Coronary artery (tissue), 2 donors: ENCODE data around the gene MTUS2.

Experiments used
- DNase-seq: peaks from one replicate; pipeline ENCODE4 v3.0.0-alpha.2; 2017; ENCODE audit warnings: low spot score
- H3K27ac ChIP-seq, 2 donors: fragments of 200-600 bp; sonication (generic); one replicate each; pipeline ENCODE4 v1.5.1; 2016 to 2019
- H3K4me3 ChIP-seq: fragments of 200-600 bp; sonication (generic); 2 replicates; pipeline ENCODE4 v1.5.1; 2016; ENCODE audit warnings: mild to moderate bottlenecking, moderate library complexity
- TF ChIP-seq, protein P1 (sequence below): fragments of 200-600 bp; sonication (generic); IDR thresholded peaks from one replicate; pipeline ENCODE4 v1.5.1; 2019; ENCODE audit warnings: antibody characterized with exemption

The MTUS2 gene

DNA sequence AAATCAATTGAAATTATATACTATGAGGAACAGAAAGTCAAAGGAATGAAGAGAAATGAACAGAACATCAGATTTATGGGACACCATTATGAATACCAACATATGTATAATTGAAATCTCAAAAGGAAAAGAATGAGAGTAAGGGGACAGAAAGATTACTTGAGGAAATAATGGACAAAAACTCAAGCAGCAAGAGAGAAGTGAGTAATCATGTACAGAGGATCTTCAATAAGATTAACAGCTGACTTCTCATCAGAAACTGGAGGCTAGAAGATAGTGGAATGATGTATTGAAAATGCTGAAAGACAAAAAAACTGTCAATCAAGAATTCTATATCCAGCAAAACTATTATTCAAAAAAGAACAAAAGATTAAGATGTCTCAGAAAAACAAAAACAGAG is 10.4 kb downstream of the MTUS2 start:
- Histone ChIP-seq H3K4me3 (no peak overlapping the region), H3K27ac (no peak overlapping the region)
- no peak for DNase-seq
- TF ChIP-seq, protein P1, sequence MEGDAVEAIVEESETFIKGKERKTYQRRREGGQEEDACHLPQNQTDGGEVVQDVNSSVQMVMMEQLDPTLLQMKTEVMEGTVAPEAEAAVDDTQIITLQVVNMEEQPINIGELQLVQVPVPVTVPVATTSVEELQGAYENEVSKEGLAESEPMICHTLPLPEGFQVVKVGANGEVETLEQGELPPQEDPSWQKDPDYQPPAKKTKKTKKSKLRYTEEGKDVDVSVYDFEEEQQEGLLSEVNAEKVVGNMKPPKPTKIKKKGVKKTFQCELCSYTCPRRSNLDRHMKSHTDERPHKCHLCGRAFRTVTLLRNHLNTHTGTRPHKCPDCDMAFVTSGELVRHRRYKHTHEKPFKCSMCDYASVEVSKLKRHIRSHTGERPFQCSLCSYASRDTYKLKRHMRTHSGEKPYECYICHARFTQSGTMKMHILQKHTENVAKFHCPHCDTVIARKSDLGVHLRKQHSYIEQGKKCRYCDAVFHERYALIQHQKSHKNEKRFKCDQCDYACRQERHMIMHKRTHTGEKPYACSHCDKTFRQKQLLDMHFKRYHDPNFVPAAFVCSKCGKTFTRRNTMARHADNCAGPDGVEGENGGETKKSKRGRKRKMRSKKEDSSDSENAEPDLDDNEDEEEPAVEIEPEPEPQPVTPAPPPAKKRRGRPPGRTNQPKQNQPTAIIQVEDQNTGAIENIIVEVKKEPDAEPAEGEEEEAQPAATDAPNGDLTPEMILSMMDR, result no peak

DNA sequence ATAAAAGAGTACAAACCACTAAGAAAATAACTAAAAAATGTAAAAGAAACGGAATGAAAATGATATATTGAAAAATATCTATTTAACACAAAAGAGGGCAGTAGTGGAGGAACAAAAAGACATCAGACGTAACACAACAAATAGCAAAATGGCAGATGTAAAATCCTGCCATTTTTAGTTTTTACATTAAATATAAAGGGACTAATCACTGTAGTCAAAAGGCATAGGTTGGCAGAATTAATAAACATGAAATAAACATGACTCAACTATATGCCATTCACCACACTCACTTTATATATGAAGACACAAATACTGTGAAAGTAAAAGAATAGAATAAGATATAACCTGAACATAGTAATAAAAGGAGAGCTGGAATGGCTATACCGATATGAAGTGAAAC is 11.0 kb downstream of the MTUS2 start:
- TF ChIP-seq, protein P1, result no peak
- DNase-seq, result no peak
- H3K4me3 ChIP-seq, result no peak overlapping the region
- H3K27ac ChIP-seq, result no peak overlapping the region

DNA sequence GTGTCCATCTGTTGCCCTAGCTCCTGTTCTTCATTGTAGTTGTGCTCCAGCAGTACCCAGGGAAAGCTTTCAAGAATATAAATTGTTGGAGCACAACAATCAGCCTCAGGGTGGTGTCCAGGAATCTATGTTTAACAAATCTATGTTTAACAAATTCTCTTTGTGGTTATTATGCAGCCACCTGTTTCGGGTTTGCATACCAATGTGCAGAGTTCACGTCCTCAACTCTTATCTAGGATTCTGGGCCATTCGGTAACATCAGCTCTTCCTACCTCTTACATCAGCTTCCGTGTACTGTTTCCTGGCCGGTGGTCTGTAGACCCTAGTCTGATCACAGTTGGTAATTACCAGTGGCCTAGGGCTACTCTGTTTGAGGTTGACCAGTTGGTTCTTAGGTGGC is 17.0 kb downstream of the MTUS2 start:
- no peak for DNase-seq
- Histone ChIP-seq H3K4me3 (no peak overlapping the region), H3K27ac (no peak overlapping the region)
- TF ChIP-seq, protein P1, result no peak

DNA sequence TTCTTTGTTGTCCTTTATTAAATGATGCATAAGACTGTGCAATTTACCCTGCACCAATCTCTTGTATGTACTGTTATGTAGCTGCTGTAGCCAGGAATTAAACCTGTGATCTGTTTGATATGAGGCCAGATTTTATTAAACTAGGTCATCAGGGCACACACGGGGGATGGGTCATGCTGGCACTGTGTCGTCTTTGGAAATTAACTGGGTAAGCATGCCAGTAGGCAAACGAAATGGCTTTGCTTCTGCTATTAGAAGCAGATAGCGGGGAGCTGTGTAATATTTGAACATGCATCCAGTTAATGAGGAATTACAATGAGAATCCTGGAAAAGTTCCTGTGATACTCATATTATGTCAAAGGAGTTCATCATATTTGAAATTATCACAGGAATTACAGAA is 23.5 kb downstream of the MTUS2 start:
- H3K27ac ChIP-seq, result no peak overlapping the region
- TF ChIP-seq, protein P1, result no peak
- DNase-seq, result no peak
- no peak overlapping the region for H3K4me3 ChIP-seq

DNA sequence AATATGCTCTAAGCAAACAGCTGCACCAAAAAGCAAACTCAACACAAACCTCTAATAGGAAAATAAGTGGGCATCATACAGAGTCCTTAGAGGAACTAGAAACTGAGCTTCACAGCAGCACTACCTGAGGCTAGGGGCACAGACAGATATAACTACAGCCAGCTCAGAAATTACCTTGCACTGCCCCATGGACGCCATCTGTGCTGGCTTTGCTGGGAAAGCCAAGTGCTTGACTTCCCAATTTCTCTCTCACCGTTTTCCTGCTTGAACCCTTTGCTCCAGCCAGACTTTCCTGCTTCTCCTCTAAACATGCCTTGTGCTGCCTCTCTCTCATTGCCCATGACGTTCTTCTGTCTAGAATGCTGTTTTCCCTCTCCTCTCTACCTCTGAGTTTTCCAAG is 29.3 kb downstream of the MTUS2 start:
- H3K4me3 ChIP-seq, result no peak overlapping the region
- no peak for DNase-seq
- TF ChIP-seq, protein P1, result no peak
- no peak overlapping the region for H3K27ac ChIP-seq

DNA sequence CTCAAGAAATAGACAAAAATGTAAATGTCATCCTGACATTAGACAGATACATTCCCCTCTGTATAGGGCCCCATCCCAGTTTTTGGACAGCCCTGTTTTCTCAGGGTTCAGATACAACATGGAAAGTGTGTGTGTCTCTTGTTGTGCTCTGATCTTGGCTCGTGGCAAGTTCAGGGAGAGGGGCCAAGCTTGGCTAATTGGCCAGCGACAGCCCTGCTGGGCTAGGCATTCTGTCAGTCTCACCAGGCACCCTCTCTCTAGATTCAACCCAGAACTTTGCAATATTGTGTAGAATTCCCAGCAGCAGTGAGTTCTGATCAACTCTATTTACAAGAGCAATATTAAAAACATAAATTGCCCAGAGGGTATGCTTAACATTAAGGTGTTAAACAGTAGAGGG is 30.1 kb downstream of the MTUS2 start:
- TF ChIP-seq, protein P1, result no peak
- DNase-seq, result no peak
- H3K4me3 ChIP-seq, result no peak overlapping the region
- H3K27ac ChIP-seq, result no peak overlapping the region

DNA sequence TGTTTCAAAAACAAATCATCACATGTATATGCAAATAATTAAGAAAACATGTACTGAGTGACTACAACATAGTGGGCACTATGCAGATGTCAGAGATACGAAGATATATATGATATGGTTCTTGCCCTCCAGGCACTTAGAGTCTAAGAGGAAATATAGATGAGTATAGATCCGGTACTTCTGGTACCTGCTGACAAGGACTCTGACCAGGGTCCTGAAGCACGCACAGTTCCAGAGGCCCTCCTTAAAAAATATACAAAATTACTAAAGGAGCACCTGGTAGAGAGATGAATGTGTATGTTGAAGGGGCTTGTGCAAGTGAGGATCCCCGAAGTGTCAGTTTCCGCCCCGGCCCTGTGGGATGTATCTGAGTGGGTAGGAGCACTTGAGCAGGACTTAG is 31.3 kb downstream of the MTUS2 start:
- TF ChIP-seq, protein P1, result no peak
- DNase-seq, result no peak
- no peak overlapping the region for H3K27ac ChIP-seq
- no peak overlapping the region for H3K4me3 ChIP-seq
